Effector memory CD4-positive, alpha-beta T cell (primary cell): ENCODE data around the gene PSRC1.
A peak's percentile ranks its signal among the peaks of the same experiment; 100 is the strongest.
"Not testable (repeated sequence)": the region's sequence is repeated elsewhere in the genome, so short reads cannot be mapped to it uniquely, and the experiment has no call there.

Experiments
- DNase-seq, 3 donors: peaks; one replicate each; pipeline ENCODE4 v3.0.0-alpha.2; 2020
- H3K27ac ChIP-seq: 2 replicates; pipeline ENCODE4 v1.7.0; 2013; ENCODE audit warnings: mild to moderate bottlenecking, low read length, moderate library complexity; ENCODE audit not compliant: insufficient read depth, poor library complexity, severe bottlenecking
- H3K27me3 ChIP-seq: replicated peaks from 2 replicates; pipeline ENCODE4 v1.7.0; 2013; ENCODE audit warnings: mild to moderate bottlenecking, low read length; ENCODE audit not compliant: insufficient read depth, control insufficient read depth, poor library complexity, severe bottlenecking
- H3K36me3 ChIP-seq: 2 replicates; pipeline ENCODE4 v1.7.0; 2013; ENCODE audit warnings: mild to moderate bottlenecking, low read length, moderate library complexity; ENCODE audit not compliant: control insufficient read depth, insufficient read depth
- H3K4me1 ChIP-seq: 2 replicates; pipeline ENCODE4 v1.7.0; 2013; ENCODE audit warnings: low read length, mild to moderate bottlenecking; ENCODE audit not compliant: control insufficient read depth, insufficient read depth, poor library complexity, severe bottlenecking
- H3K4me3 ChIP-seq: 2 replicates; pipeline ENCODE4 v1.7.0; 2013; ENCODE audit warnings: low read length, low read depth, mild to moderate bottlenecking; ENCODE audit not compliant: insufficient read depth, poor library complexity, severe bottlenecking
- H3K9me3 ChIP-seq: 2 replicates; pipeline ENCODE4 v1.7.0; 2013; ENCODE audit warnings: mild to moderate bottlenecking, low read length, moderate library complexity; ENCODE audit not compliant: control insufficient read depth

PSRC1 gene

DNA sequence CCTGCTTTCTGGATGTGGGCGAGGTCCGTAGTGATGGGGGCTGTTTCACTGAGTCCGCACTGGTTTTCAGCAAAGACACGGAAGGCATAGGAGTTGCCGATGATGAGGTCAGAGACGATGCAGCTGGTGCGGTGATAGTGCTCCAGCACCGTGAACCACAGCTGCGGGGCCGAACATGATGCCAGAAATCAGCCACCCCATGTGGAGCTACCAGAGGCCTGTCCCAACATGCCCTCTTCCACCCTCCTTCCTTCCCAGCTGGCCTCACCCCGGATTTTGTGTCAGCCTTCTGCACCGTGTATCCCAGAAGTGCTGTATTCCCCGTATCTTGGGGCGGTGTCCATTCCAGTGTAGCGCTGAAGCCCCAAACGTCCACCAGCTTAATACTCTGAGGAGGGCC lies 13.8 kb upstream of the PSRC1 start:
- no peak overlapping the region for H3K27ac ChIP-seq
- no peaks in the 10 kb centered on the region for H3K9me3 ChIP-seq
- peaks cover 3% of the 10 kb centered on the region for H3K27me3 ChIP-seq
- no peak overlapping the region for H3K4me3 ChIP-seq
- H3K36me3 ChIP-seq: no peaks in the 10 kb centered on the region
- no peaks in the 10 kb centered on the region for H3K4me1 ChIP-seq
- no peak for DNase-seq

GRCh38 chr1:109295712-109296415 lies 12.9 kb upstream of the PSRC1 start:
- Histone ChIP-seq H3K27ac (no peak overlapping the region), H3K4me1 (no peaks in the 10 kb centered on the region), H3K27me3 (peaks cover 3% of the 10 kb centered on the region), H3K4me3 (no peak overlapping the region), H3K36me3 (no peaks in the 10 kb centered on the region), H3K9me3 (no peaks in the 10 kb centered on the region)
- DNase-seq: no peak

DNA sequence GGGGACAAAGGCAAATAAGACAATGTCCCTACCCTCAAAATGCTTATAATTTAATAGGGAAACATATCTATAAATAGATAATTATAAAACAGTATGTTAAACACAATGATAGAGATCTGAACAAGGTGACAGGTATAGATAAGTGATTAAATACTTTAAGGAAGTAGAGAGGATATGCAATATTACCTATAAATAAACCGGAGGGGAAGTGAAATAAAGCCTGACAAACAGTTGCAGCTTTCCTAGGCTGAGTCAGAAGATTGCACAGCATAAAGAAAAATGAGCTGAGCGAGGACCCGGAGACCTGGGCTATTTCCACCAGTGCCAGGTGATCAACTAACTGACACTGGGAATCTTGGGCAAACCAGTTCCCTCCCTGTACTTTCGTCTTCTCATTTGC lies 11.5 kb upstream of the PSRC1 start:
- Histone ChIP-seq H3K36me3 (no peaks in the 10 kb centered on the region), H3K4me1 (no peaks in the 10 kb centered on the region), H3K27me3 (peaks cover 3% of the 10 kb centered on the region), H3K4me3 (no peak overlapping the region), H3K27ac (no peak overlapping the region), H3K9me3 (no peaks in the 10 kb centered on the region)
- DNase-seq: no peak

- no peak for DNase-seq
- H3K36me3 ChIP-seq: no peaks in the 10 kb centered on the region
- peaks cover 3% of the 10 kb centered on the region for H3K27me3 ChIP-seq
- H3K4me1 ChIP-seq: no peaks in the 10 kb centered on the region
- no peaks in the 10 kb centered on the region for H3K9me3 ChIP-seq
- no peak overlapping the region for H3K4me3 ChIP-seq
- H3K27ac ChIP-seq: no peak overlapping the region
Observed at GRCh38 chr1:109293026-109293425, 10.1 kb upstream of the PSRC1 start.

- no peak overlapping the region for H3K27ac ChIP-seq
- H3K9me3 ChIP-seq: no peaks in the 10 kb centered on the region
- no peaks in the 10 kb centered on the region for H3K36me3 ChIP-seq
- H3K27me3 ChIP-seq: no peaks in the 10 kb centered on the region
- H3K4me3 ChIP-seq: no peak overlapping the region
- DNase-seq: no peak
- H3K4me1 ChIP-seq: no peaks in the 10 kb centered on the region
Observed at GRCh38 chr1:109292364-109292763, 9.4 kb upstream of the PSRC1 start.

- no peak overlapping the region for H3K27ac ChIP-seq
- no peaks in the 10 kb centered on the region for H3K27me3 ChIP-seq
- no peak for DNase-seq
- H3K4me3 ChIP-seq: no peak overlapping the region
- no peaks in the 10 kb centered on the region for H3K36me3 ChIP-seq
- no peaks in the 10 kb centered on the region for H3K9me3 ChIP-seq
- no peaks in the 10 kb centered on the region for H3K4me1 ChIP-seq
Observed at GRCh38 chr1:109290998-109291397, 8.1 kb upstream of the PSRC1 start.

DNA sequence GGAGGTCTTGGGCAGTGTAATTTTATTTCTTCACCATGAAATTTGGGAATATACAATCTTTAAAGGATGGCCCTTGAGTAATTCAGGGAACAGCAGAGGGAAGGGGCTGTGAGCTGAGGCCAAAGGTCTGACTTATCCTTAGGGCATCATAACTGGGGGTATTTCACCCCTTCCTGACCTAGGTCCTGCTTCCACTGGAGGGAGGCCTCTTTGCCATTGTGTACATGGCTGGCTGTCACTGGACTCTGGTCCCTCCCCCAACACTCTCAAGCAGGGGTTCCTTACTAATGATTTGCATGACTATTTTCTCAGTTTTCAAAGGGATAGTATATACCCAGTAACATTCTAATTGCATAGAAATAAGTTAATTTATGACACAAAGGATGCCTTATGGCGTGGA lies 7.2 kb upstream of the PSRC1 start:
- no peaks in the 10 kb centered on the region for H3K27me3 ChIP-seq
- no peaks in the 10 kb centered on the region for H3K4me1 ChIP-seq
- H3K9me3 ChIP-seq: no peaks in the 10 kb centered on the region
- DNase-seq: no peak
- H3K4me3 ChIP-seq: no peak overlapping the region
- no peak overlapping the region for H3K27ac ChIP-seq
- H3K36me3 ChIP-seq: no peaks in the 10 kb centered on the region

GRCh38 chr1:109286762-109287161 lies 3.8 kb upstream of the PSRC1 start:
- not testable (repeated sequence) for H3K27ac ChIP-seq, H3K4me3 ChIP-seq, DNase-seq, H3K27me3 ChIP-seq, H3K4me1 ChIP-seq, H3K36me3 ChIP-seq, H3K9me3 ChIP-seq

DNA sequence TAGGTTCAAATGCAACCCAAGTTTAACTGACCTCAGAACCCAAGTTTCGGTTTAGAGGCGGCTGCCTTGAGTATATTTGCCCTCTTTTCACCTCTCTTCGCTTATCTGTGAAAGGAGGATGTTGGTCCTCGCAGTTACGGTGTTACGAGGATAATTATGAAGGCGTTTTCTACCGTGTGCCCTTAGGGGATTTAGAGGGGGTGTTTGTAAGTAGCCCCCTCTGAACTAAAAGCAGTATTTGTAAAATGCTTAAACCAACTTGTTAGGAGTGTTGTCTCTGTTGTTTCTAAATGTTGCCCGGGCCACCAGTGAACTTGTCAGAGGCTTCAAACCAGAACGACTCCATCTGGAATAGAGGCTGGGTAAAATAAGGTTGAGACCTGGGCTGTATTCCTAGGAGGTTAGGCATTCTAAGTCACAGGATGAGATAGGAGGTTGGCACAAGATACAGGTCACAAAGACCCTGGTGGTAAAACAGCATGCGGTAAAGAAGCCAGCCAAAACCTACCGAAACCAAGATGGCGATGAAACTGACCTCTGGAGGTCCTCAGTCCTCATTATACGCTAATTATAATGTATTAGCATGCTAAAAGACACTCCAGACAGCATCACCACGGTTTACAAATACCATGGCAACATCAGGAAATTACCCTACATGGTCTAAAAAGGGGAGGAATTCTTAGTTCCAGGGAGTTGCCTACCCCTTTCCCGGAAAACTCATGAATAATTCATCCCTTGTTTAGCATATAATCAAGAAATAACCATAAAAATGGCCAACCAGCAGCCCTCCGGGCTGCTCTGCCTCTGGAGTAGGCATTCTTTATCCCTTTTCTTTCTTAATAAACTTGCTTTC lies 1.0 kb upstream of the PSRC1 start:
- Histone ChIP-seq H3K4me3 (peak overlapping the region; percentile 82), H3K27ac (peak overlapping the region; percentile 56), H3K27me3 (no peaks in the 10 kb centered on the region), H3K36me3 (no peaks in the 10 kb centered on the region), H3K4me1 (peaks cover 4% of the 10 kb centered on the region), H3K9me3 (no peaks in the 10 kb centered on the region)
- DNase-seq: no peak

DNA sequence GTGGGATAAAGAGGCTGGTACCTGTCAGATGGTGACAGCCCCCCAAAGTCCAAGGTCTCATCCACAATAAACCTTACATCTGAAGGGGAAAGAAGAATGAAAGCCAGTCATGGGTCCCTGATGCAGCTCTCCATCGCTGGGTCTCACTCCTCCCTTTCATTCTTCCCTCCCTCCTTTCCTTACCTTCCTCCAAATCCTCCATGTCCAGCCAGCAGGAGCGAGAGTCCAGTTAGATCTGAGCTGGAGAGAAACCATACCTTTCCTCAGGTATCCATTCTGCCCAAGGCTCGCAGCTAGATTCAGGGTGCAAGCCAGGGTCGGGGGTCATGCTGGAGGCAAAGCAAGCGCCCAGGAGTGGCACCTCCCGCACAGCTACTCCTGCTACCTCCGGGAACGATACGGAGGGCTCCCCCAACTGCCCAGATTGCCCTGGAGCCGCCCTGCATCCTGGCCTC lies 421 bp downstream of the PSRC1 start:
- H3K36me3 ChIP-seq: no peaks in the 10 kb centered on the region
- no peak for DNase-seq
- H3K27me3 ChIP-seq: no peaks in the 10 kb centered on the region
- peak overlapping the region; percentile 82 for H3K4me3 ChIP-seq
- H3K27ac ChIP-seq: peak overlapping the region; percentile 56
- H3K9me3 ChIP-seq: no peaks in the 10 kb centered on the region
- peaks cover 4% of the 10 kb centered on the region for H3K4me1 ChIP-seq
